Gastrocnemius medialis (tissue), 4 donors: ENCODE results near the gene SEMA3D.

ENCODE experiments used
- POLR2A ChIP-seq, 2 donors: fragments of 450-650 bp; IDR thresholded peaks; one replicate each; pipeline ENCODE4 v1.6.1; 2017; ENCODE audit warnings: antibody characterized with exemption in 2 of 2, mild to moderate bottlenecking in 2 of 2, moderate library complexity in 2 of 2
- TF ChIP-seq, protein P1 (sequence below), 5 experiments: fragments of 450-650 bp in 3 of 5; fragments of 200-600 bp in 2 of 5; sonication (generic) in 2 of 5; IDR thresholded peaks in 4 of 5; conservative IDR thresholded peaks in 1 of 5; 1 replicate in 4 of 5; 2 replicates in 1 of 5; pipeline ENCODE4 v1.5.1; 2016 to 2019; ENCODE audit warnings: antibody characterized with exemption in 5 of 5, mild to moderate bottlenecking in 3 of 5, moderate library complexity in 3 of 5

DNA sequence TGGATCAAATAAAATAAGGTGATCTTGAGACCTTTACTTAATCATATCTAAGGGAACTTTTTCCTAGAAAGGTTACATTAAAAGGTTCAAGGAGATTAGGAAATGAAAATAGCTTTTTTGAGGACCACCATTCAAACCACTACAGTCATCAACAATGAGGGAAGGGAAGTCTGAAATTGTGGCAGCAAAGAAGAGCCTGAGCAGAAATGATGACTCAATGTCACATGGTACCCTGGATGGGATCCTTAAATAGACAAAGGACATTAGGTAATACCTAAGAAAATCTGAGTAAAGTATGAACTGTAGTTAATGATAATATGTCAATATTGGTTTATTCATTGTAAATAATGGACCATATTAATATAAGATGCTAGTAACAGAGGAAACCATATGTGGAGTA lies 236.0 kb downstream of the SEMA3D start:
- TF ChIP-seq, protein P1, sequence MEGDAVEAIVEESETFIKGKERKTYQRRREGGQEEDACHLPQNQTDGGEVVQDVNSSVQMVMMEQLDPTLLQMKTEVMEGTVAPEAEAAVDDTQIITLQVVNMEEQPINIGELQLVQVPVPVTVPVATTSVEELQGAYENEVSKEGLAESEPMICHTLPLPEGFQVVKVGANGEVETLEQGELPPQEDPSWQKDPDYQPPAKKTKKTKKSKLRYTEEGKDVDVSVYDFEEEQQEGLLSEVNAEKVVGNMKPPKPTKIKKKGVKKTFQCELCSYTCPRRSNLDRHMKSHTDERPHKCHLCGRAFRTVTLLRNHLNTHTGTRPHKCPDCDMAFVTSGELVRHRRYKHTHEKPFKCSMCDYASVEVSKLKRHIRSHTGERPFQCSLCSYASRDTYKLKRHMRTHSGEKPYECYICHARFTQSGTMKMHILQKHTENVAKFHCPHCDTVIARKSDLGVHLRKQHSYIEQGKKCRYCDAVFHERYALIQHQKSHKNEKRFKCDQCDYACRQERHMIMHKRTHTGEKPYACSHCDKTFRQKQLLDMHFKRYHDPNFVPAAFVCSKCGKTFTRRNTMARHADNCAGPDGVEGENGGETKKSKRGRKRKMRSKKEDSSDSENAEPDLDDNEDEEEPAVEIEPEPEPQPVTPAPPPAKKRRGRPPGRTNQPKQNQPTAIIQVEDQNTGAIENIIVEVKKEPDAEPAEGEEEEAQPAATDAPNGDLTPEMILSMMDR (IDR thresholded peaks at IDR 0.05 in 4 of 5, conservative IDR thresholded peaks at IDR 0.05 in 1 of 5) = no peak
- TF ChIP-seq POLR2A (IDR thresholded peaks at IDR 0.05) = no peak
